ENCODE data around the gene LENEP. TPM values are rescaled to one million over a fixed set of nuclear protein-coding genes. Genes with fewer than 3 reads are reported as not detected.

LENEP gene
- total and polyA plus RNA-seq, 2 of the 8 experiments (the other 6 are each of a cell fraction or from before 2014, with no cell fraction given) = 1.3 TPM; not detected in 1

GRCh38 chr1:154973344-154974101, 19.9 kb upstream of the LENEP start (continued):
- TF ChIP-seq TEAD4 (IDR thresholded peaks at IDR 0.05; ENCODE audit: low read depth, low read length) (no peak), SAP30 (IDR thresholded peaks at IDR 0.05; ENCODE audit: insufficient read depth, insufficient replicate concordance, low read length) (peak; percentile 87), CHD7 (IDR thresholded peaks at IDR 0.05; ENCODE audit: insufficient replicate concordance, low read length) (peak; percentile 37), TAF1 (IDR thresholded peaks at IDR 0.05; ENCODE audit: low read depth, low read length) (peak; percentile 69; the same call in 1 of the 2 replicates), PHF8 (conservative IDR thresholded peaks at IDR 0.05; ENCODE audit: low read depth, low read length) (peak; percentile 46; the same call in 1 of the 2 replicates), CTCF (IDR thresholded peaks at IDR 0.05; ENCODE audit: control extremely low read depth in 1 of 3, insufficient read depth in 1 of 3, low read depth in 1 of 3, low read length in 3 of 3) (0 out of 4 replicates have a peak, but pooled peaks of 1 of the 3 experiments have one; percentile 1), JUN (IDR thresholded peaks at IDR 0.05; ENCODE audit: low read depth, low read length) (no peak)
